Right forelimb (tissue), 1 donor: Measurements from ENCODE around the gene TSC22D2.
"Not testable (repeated sequence)": the region's sequence is repeated elsewhere in the genome, so short reads cannot be mapped to it uniquely, and the experiment has no call there.

ENCODE experiments used
- DNase-seq: peaks from one replicate; pipeline ENCODE4 v3.0.0-alpha.2; 2018

TSC22D2 gene

GRCh38 chr3:150490277-150490986 lies 82.3 kb downstream of the TSC22D2 start:
- DNase-seq, result no peak

DNA sequence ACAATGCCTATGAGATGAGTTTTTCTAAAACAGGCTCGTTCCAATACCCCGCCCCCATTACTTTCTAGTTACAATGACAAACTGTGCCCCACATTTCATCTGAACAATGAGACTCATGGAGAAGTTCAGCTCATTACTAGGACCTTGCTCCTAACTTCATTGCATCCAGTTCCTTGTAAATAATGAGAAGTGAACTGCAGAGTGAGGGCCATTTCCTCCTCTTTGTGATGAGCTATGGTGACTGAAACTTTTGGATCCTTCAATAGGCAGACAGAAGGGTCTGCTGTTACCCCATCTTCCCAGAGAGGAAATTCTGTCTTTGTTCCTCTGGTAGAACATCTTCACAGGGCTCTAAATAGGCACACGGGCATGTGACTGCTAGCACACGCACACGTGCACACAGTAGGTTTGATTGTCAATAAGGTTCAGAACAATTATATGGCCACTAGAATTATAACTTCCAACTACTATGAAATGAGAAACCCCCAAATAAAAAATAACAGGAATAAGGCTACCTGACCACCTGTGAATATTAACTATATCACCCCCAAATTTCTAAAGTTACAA lies 86.4 kb downstream of the TSC22D2 start:
- no peak for DNase-seq

DNA sequence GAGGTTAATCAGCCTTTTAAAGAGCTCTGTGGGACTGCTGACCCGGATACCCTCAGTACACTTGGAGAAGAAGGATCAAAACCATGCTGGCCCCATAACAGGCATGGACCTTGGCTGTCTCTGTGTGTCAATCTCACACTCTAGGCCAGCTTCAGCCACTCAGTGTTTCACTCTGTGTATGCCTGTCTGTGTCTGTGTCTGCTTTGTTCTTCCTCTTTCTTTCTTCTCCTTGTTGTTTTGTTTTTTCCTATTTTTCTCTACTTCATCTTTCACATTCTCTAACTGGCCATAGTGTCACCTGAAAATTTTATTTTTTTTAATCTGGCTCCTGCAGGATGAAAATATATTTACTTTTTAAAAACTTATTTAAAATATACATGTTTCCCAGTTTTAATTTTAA lies 87.1 kb downstream of the TSC22D2 start:
- DNase-seq, result no peak

DNA sequence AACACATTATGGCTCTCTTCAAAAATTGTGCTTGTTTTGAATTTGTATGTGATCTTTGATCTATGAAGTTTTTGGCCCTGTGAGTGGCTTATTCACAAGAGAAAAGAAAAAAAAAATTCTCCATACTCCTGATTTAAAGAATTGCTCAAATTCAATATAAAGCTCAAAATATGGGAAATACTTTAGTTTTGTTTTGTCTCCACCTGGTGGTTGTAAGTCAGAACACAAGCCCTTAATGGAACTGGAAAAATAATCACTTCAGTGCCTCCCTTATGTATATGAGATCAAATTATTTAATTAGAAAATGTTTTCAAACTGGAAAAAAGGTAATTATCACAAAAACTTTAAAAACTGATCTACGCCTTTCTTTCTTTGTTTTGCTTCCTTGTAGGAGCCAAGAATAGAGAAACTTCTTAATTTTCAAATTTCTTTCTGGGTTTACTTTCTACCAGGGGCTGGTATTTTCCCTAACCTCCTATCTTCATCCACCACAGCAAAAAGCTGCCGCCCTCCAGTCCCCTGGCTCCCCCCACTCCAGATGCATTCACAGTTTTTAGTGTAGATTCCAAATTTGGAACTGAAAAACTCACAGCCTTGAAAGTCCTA lies 87.6 kb downstream of the TSC22D2 start:
- DNase-seq, result no peak

- no peak for DNase-seq
These were observed 89.9 kb downstream of the TSC22D2 start for GRCh38 chr3:150497956-150498355.

- DNase-seq, result not testable (repeated sequence)
These were observed 92.9 kb downstream of the TSC22D2 start for GRCh38 chr3:150500960-150501359.

- no peak for DNase-seq
These were observed 95.5 kb downstream of the TSC22D2 start for GRCh38 chr3:150503402-150504099.

- DNase-seq, result no peak
These were observed 96.4 kb downstream of the TSC22D2 start for GRCh38 chr3:150504483-150504882.

DNA sequence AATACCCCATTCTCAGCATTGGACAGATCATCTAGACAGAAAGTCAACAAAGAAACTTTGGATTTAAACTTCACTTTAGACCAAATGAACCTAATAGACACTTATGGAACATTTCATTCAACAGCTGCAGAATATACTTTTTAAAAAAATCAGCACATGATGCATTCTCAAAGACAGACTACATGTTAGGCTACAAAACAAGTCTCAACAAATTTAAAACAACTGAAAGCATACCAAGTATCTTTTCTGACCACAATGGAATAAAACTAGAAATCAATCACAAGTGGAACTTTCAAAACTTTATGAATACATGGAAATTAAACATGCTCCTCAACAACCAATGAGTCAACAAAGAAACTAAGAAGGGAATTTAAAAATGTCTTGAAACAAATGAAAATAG lies 100.3 kb downstream of the TSC22D2 start:
- DNase-seq, result no peak

DNA sequence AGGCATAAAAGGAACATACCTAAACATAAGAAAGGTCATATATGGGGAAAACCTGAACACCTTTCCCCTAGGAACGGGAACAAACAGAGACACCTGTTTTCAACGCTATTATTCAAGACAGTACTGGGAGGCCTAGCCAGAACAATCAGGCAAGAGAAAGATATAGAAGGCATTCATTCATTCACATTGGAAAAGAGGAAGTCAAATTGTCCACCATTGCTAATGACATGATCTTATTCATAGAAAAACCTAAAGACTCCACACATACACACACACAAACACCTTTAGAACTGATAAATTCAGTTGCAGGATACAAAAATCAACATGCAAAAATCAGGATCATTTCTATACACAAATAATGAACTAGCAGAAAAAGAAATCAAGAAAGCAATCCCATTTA lies 101.7 kb downstream of the TSC22D2 start:
- DNase-seq, result no peak

- DNase-seq, result no peak
These were observed 103.2 kb downstream of the TSC22D2 start for GRCh38 chr3:150511122-150511821.

GRCh38 chr3:150515210-150515609 lies 107.1 kb downstream of the TSC22D2 start:
- no peak for DNase-seq
